NAMALWA (cell line): ENCODE data around the gene RNF227.
"Not testable (repeated sequence)": the region's sequence is repeated elsewhere in the genome, so short reads cannot be mapped to it uniquely, and the experiment has no call there.

Experiments used
- DNase-seq: peaks from one replicate; pipeline ENCODE4 v3.0.0-alpha.2; 2015; ENCODE audit warnings: low spot score

Gene RNF227

GRCh38 chr17:7864384-7864783 is 51.7 kb downstream of the RNF227 start:
- DNase-seq: not testable (repeated sequence)
